ENCODE results near the gene CST6. TPM values are rescaled to one million over a fixed set of nuclear protein-coding genes. Genes with fewer than 3 reads are reported as not detected.

The CST6 gene
- total and polyA plus RNA-seq, 4 donors, result not detected

DNA sequence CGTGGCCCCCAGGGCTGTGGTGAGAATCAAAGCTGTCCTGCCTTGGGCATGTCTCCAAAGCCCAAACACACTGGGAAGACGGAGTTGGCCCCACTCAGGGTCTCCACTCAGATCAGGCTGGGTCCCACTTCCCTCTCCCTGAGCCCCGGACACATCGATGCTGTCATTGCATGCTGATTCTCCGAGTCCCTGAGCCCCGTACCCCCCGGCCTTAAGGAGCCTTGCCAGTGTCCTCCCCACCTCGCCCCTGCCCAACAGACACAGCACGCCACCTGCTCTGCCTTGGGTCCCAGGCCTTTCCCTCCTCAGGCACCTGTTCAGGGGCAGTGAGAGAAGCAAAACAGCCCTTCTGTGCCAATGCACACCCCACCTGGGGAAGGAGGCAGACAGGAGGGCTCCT is 24.5 kb upstream of the CST6 start:
- no peak overlapping the region for H3K4me3 ChIP-seq (ENCODE audit: low read depth in 1 of 3, low read length in 3 of 3)
- H3K4me1 ChIP-seq (ENCODE audit: control insufficient read depth in 4 of 4, insufficient read depth in 4 of 4, low read length in 3 of 4), result no peaks in the 10 kb centered on the region
- TF ChIP-seq HNF4A (conservative IDR thresholded peaks at IDR 0.05), result no peak
- no peak for TF ChIP-seq FOXA2 (IDR thresholded peaks at IDR 0.05)
- no peak for TF ChIP-seq SP1 (IDR thresholded peaks at IDR 0.05)
- no peak for TF ChIP-seq EGR1 (IDR thresholded peaks at IDR 0.05; ENCODE audit: low read depth in 2 of 2)
- no peak for TF ChIP-seq GABPA (IDR thresholded peaks at IDR 0.05 in 1 of 2, conservative IDR thresholded peaks at IDR 0.05 in 1 of 2)
- TF ChIP-seq ATF3 (IDR thresholded peaks at IDR 0.05), result no peak
- TF ChIP-seq HNF4G (IDR thresholded peaks at IDR 0.05), result no peak
- no peak for TF ChIP-seq TAF1 (conservative IDR thresholded peaks at IDR 0.05)
- TF ChIP-seq FOXA1 (IDR thresholded peaks at IDR 0.05), result no peak
- TF ChIP-seq, protein P1, sequence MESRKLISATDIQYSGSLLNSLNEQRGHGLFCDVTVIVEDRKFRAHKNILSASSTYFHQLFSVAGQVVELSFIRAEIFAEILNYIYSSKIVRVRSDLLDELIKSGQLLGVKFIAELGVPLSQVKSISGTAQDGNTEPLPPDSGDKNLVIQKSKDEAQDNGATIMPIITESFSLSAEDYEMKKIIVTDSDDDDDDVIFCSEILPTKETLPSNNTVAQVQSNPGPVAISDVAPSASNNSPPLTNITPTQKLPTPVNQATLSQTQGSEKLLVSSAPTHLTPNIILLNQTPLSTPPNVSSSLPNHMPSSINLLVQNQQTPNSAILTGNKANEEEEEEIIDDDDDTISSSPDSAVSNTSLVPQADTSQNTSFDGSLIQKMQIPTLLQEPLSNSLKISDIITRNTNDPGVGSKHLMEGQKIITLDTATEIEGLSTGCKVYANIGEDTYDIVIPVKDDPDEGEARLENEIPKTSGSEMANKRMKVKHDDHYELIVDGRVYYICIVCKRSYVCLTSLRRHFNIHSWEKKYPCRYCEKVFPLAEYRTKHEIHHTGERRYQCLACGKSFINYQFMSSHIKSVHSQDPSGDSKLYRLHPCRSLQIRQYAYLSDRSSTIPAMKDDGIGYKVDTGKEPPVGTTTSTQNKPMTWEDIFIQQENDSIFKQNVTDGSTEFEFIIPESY (IDR thresholded peaks at IDR 0.05), result no peak
- TF ChIP-seq NR2F2 (IDR thresholded peaks at IDR 0.05), result no peak
- TF ChIP-seq JUND (IDR thresholded peaks at IDR 0.05), result no peak
- no peak for TF ChIP-seq RXRA (IDR thresholded peaks at IDR 0.05)
- TF ChIP-seq, protein P2, sequence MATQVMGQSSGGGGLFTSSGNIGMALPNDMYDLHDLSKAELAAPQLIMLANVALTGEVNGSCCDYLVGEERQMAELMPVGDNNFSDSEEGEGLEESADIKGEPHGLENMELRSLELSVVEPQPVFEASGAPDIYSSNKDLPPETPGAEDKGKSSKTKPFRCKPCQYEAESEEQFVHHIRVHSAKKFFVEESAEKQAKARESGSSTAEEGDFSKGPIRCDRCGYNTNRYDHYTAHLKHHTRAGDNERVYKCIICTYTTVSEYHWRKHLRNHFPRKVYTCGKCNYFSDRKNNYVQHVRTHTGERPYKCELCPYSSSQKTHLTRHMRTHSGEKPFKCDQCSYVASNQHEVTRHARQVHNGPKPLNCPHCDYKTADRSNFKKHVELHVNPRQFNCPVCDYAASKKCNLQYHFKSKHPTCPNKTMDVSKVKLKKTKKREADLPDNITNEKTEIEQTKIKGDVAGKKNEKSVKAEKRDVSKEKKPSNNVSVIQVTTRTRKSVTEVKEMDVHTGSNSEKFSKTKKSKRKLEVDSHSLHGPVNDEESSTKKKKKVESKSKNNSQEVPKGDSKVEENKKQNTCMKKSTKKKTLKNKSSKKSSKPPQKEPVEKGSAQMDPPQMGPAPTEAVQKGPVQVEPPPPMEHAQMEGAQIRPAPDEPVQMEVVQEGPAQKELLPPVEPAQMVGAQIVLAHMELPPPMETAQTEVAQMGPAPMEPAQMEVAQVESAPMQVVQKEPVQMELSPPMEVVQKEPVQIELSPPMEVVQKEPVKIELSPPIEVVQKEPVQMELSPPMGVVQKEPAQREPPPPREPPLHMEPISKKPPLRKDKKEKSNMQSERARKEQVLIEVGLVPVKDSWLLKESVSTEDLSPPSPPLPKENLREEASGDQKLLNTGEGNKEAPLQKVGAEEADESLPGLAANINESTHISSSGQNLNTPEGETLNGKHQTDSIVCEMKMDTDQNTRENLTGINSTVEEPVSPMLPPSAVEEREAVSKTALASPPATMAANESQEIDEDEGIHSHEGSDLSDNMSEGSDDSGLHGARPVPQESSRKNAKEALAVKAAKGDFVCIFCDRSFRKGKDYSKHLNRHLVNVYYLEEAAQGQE (IDR thresholded peaks at IDR 0.05), result no peak
- 89% methylated on average over 9 of the region's 9 CpGs for WGBS
- H3K9me3 ChIP-seq (ENCODE audit: control insufficient read depth in 4 of 4, low read length in 3 of 4), result no peaks in the 10 kb centered on the region
- H3K27me3 ChIP-seq (ENCODE audit: control insufficient read depth in 4 of 4, insufficient read depth in 4 of 4, low read length in 3 of 4), result no peaks in the 10 kb centered on the region
- no peak overlapping the region for H3K27ac ChIP-seq (ENCODE audit: low read depth in 1 of 2, low read length in 2 of 2)
- peaks cover 0 to 4% (median 0%) of the 10 kb centered on the region in 4 donors for H3K36me3 ChIP-seq (ENCODE audit: control insufficient read depth in 4 of 4, insufficient read depth in 3 of 4, low read depth in 1 of 4, low read length in 3 of 4)
- no peak for DNase-seq (ENCODE audit: low spot score)
- peak overlapping the region in 1 of 2 donors; percentile 8 for H3K9ac ChIP-seq (ENCODE audit: low read depth in 1 of 2, low read length in 2 of 2)

- Histone ChIP-seq H3K36me3 (ENCODE audit: control insufficient read depth in 4 of 4, insufficient read depth in 3 of 4, low read depth in 1 of 4, low read length in 3 of 4) (peaks cover 0 to 2% (median 0%) of the 10 kb centered on the region in 4 donors), H3K27ac (ENCODE audit: low read depth in 1 of 2, low read length in 2 of 2) (no peak overlapping the region), H3K27me3 (ENCODE audit: control insufficient read depth in 4 of 4, insufficient read depth in 4 of 4, low read length in 3 of 4) (no peaks in the 10 kb centered on the region), H3K4me3 (ENCODE audit: low read depth in 1 of 3, low read length in 3 of 3) (no peak overlapping the region), H3K9me3 (ENCODE audit: control insufficient read depth in 4 of 4, low read length in 3 of 4) (no peaks in the 10 kb centered on the region), H3K9ac (ENCODE audit: low read depth in 1 of 2, low read length in 2 of 2) (no peak overlapping the region), H3K4me1 (ENCODE audit: control insufficient read depth in 4 of 4, insufficient read depth in 4 of 4, low read length in 3 of 4) (no peaks in the 10 kb centered on the region)
- 18% methylated on average over 10 of the region's 10 CpGs for WGBS
- peak; percentile 93 for DNase-seq (ENCODE audit: low spot score)
- TF ChIP-seq GABPA (IDR thresholded peaks at IDR 0.05 in 1 of 2, conservative IDR thresholded peaks at IDR 0.05 in 1 of 2), result peak in 1 of 2 donors; percentile 65
- TF ChIP-seq RXRA (IDR thresholded peaks at IDR 0.05), result peak in 1 of 2 donors; percentile 22
- TF ChIP-seq YY1 (IDR thresholded peaks at IDR 0.05), result no peak
- TF ChIP-seq TAF1 (conservative IDR thresholded peaks at IDR 0.05), result no peak
- no peak for TF ChIP-seq SP1 (IDR thresholded peaks at IDR 0.05)
- no peak for TF ChIP-seq FOXA1 (IDR thresholded peaks at IDR 0.05)
- no peak for TF ChIP-seq NR2F2 (IDR thresholded peaks at IDR 0.05)
- TF ChIP-seq JUND (IDR thresholded peaks at IDR 0.05), result no peak
- TF ChIP-seq CTCF (IDR thresholded peaks at IDR 0.05; ENCODE audit: low read depth, low read length, missing input control), result peak; percentile 99
- TF ChIP-seq RAD21 (IDR thresholded peaks at IDR 0.05), result peak; percentile 98
- TF ChIP-seq, protein P1 (IDR thresholded peaks at IDR 0.05), result no peak
- no peak for TF ChIP-seq HNF4G (IDR thresholded peaks at IDR 0.05)
- peak in 1 of 2 donors; percentile 5 for TF ChIP-seq HNF4A (conservative IDR thresholded peaks at IDR 0.05)
- TF ChIP-seq, protein P3, sequence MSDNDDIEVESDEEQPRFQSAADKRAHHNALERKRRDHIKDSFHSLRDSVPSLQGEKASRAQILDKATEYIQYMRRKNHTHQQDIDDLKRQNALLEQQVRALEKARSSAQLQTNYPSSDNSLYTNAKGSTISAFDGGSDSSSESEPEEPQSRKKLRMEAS (IDR thresholded peaks at IDR 0.05), result no peak
Observed at GRCh38 chr11:65988791-65989592, 22.8 kb upstream of the CST6 start.

Data from liver (tissue), 9 donors.